Ovary (tissue), 3 donors: ENCODE measurements around the gene CIZ1.

Experiments used
- CTCF ChIP-seq, 3 donors: fragments of 450-650 bp in 2 of 3; fragments of 200-600 bp in 1 of 3; IDR thresholded peaks; one replicate each; pipeline versions ENCODE4 v1.5.1 to v1.8.0; 2016 to 2022; ENCODE audit warnings: antibody characterized with exemption in 3 of 3, mild to moderate bottlenecking in 1 of 3
- POLR2A ChIP-seq: fragments of 450-650 bp; IDR thresholded peaks from one replicate; pipeline ENCODE4 v1.6.1; 2017; ENCODE audit warnings: antibody characterized with exemption, mild to moderate bottlenecking, moderate library complexity
- donor health status: DM: no; HTN: no; CAD: no.

- TF ChIP-seq POLR2A (no peak), CTCF (IDR thresholded peaks at IDR 0.05) (no peak)
Observed at GRCh38 chr9:128151309-128152132, 39.9 kb downstream of the CIZ1 start.
